WTC11 (cell line): ENCODE measurements around the gene WNK1.

Experiments used
- CBFB ChIP-seq: sonication (generic); formaldehyde crosslinking; IDR thresholded peaks from 2 replicates; pipeline ENCODE4 v1.8.1; 2022; ENCODE audit warnings: mild to moderate bottlenecking, low read depth, missing genetic modification reagents
- ETV6 ChIP-seq: sonication (generic); formaldehyde crosslinking; IDR thresholded peaks from 2 replicates; pipeline ENCODE4 v1.8.1; 2022; ENCODE audit warnings: mild to moderate bottlenecking, missing genetic modification reagents
- ZNF121 ChIP-seq: sonication (generic); formaldehyde crosslinking; IDR thresholded peaks from 2 replicates; pipeline ENCODE4 v1.8.0; 2023; ENCODE audit warnings: missing genetic modification reagents
- TF ChIP-seq, protein P1 (sequence below): fragments of 200-600 bp; IDR thresholded peaks from 2 replicates; pipeline ENCODE4 v1.8.0; 2022; ENCODE audit warnings: antibody characterized with exemption
- TF ChIP-seq, protein P2 (sequence below): sonication (generic); formaldehyde crosslinking; IDR thresholded peaks from 2 replicates; pipeline ENCODE4 v1.8.1; 2023; ENCODE audit warnings: mild to moderate bottlenecking, missing genetic modification reagents, moderate library complexity

GRCh38 chr12:727321-727720 lies 25.1 kb upstream of the WNK1 start:
- TF ChIP-seq, protein P1, sequence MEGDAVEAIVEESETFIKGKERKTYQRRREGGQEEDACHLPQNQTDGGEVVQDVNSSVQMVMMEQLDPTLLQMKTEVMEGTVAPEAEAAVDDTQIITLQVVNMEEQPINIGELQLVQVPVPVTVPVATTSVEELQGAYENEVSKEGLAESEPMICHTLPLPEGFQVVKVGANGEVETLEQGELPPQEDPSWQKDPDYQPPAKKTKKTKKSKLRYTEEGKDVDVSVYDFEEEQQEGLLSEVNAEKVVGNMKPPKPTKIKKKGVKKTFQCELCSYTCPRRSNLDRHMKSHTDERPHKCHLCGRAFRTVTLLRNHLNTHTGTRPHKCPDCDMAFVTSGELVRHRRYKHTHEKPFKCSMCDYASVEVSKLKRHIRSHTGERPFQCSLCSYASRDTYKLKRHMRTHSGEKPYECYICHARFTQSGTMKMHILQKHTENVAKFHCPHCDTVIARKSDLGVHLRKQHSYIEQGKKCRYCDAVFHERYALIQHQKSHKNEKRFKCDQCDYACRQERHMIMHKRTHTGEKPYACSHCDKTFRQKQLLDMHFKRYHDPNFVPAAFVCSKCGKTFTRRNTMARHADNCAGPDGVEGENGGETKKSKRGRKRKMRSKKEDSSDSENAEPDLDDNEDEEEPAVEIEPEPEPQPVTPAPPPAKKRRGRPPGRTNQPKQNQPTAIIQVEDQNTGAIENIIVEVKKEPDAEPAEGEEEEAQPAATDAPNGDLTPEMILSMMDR, result no peak
- no peak for TF ChIP-seq ETV6 (CRISPR knock-in tag)
- no peak for TF ChIP-seq ZNF121 (CRISPR knock-in tag)
- TF ChIP-seq CBFB (CRISPR knock-in tag), result no peak
- TF ChIP-seq, protein P2, sequence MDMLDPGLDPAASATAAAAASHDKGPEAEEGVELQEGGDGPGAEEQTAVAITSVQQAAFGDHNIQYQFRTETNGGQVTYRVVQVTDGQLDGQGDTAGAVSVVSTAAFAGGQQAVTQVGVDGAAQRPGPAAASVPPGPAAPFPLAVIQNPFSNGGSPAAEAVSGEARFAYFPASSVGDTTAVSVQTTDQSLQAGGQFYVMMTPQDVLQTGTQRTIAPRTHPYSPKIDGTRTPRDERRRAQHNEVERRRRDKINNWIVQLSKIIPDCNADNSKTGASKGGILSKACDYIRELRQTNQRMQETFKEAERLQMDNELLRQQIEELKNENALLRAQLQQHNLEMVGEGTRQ (CRISPR knock-in tag), result no peak
